Neural cell (in vitro differentiated cells): ENCODE results near the gene CDRT4. TPM values are rescaled to one million over a fixed set of nuclear protein-coding genes. Genes with fewer than 3 reads are reported as not detected.

Source experiments
- H2AFZ ChIP-seq: fragments of 200-600, 300-800 bp; sonication (generic), shearing (Covaris generic); 2 replicates; pipeline ENCODE4 v1.6.0; 2014; ENCODE audit warnings: low read depth, mild to moderate bottlenecking, antibody characterized with exemption, low read length, moderate library complexity
- H3F3A ChIP-seq: fragments of 200-600 bp; shearing (Covaris generic); 2 replicates; pipeline ENCODE4 v1.6.1; 2016; ENCODE audit warnings: mild to moderate bottlenecking, moderate library complexity, mixed read lengths, antibody characterized with exemption, low read length; ENCODE audit not compliant: insufficient read depth, poor library complexity, severe bottlenecking
- H3K27ac ChIP-seq: fragments of 200-600, 300-800 bp; sonication (generic), shearing (Covaris generic); 2 replicates; pipeline ENCODE4 v1.5.1; 2014; ENCODE audit warnings: mild to moderate bottlenecking, low read length, moderate library complexity
- H3K27me3 ChIP-seq: fragments of 300-800, 200-600 bp; sonication (generic), shearing (Covaris generic); 2 replicates; pipeline ENCODE4 v1.6.0; 2014; ENCODE audit warnings: mild to moderate bottlenecking, low read depth, low read length, moderate library complexity; ENCODE audit not compliant: insufficient read depth
- H3K36me3 ChIP-seq: fragments of 300-800, 200-600 bp; sonication (generic), shearing (Covaris generic); 2 replicates; pipeline ENCODE4 v1.5.1; 2014; ENCODE audit warnings: mild to moderate bottlenecking, antibody characterized with exemption, low read length, moderate library complexity; ENCODE audit not compliant: insufficient read depth
- H3K4me2 ChIP-seq: fragments of 300-800, 200-600 bp; sonication (generic), shearing (Covaris generic); 2 replicates; pipeline ENCODE4 v1.6.0; 2014; ENCODE audit warnings: mild to moderate bottlenecking, low read length
- H3K4me3 ChIP-seq: fragments of 300-800, 200-600 bp; sonication (generic), shearing (Covaris generic); 2 replicates; pipeline ENCODE4 v1.5.1; 2014; ENCODE audit warnings: mild to moderate bottlenecking, low read length, moderate library complexity
- H3K79me2 ChIP-seq: fragments of 200-600 bp; shearing (Covaris generic); replicated peaks from 2 replicates; pipeline ENCODE4 v1.6.0; 2014; ENCODE audit warnings: mild to moderate bottlenecking, low read length, moderate library complexity; ENCODE audit not compliant: insufficient read depth
- H3K9ac ChIP-seq: fragments of 300-800, 200-600 bp; sonication (generic), shearing (Covaris generic); 2 replicates; pipeline ENCODE4 v1.6.1; 2016; ENCODE audit warnings: mild to moderate bottlenecking, low read length, mixed read lengths
- H3K9me2 ChIP-seq: fragments of 200-600 bp; shearing (Covaris generic); 2 replicates; pipeline ENCODE4 v1.6.1; 2016; ENCODE audit warnings: mild to moderate bottlenecking, low read length, mixed read lengths; ENCODE audit not compliant: insufficient read depth
- H3K9me3 ChIP-seq: fragments of 200-600, 300-800 bp; sonication (generic), shearing (Covaris generic); 2 replicates; pipeline ENCODE4 v1.6.1; 2016; ENCODE audit warnings: mild to moderate bottlenecking, mixed run types, low read length, moderate library complexity, mixed read lengths
- H4K20me1 ChIP-seq: fragments of 200-600 bp; shearing (Covaris generic); 2 replicates; pipeline ENCODE4 v1.6.1; 2016; ENCODE audit warnings: mild to moderate bottlenecking, mixed run types; ENCODE audit not compliant: insufficient read depth
- EP300 ChIP-seq: fragments of 450-650 bp; conservative IDR thresholded peaks from 2 replicates; pipeline ENCODE4 v1.6.1; 2014; ENCODE audit warnings: antibody characterized with exemption, mild to moderate bottlenecking, moderate library complexity; ENCODE audit not compliant: poor library complexity, severe bottlenecking
- EZH2 ChIP-seq: fragments of 200-600, 300-800 bp; shearing (Covaris generic), sonication (generic); IDR thresholded peaks from 2 replicates; pipeline ENCODE4 v1.6.1; 2014; ENCODE audit warnings: antibody characterized with exemption, low read length, borderline replicate concordance, mild to moderate bottlenecking; ENCODE audit not compliant: insufficient read depth, poor library complexity, severe bottlenecking
- MXI1 ChIP-seq: fragments of 450-650 bp; conservative IDR thresholded peaks from 2 replicates; pipeline ENCODE4 v1.6.1; 2014; ENCODE audit warnings: antibody characterized with exemption, mild to moderate bottlenecking; ENCODE audit not compliant: poor library complexity, severe bottlenecking
- POLR2AphosphoS5 ChIP-seq: IDR thresholded peaks from 2 replicates; pipeline ENCODE4 v1.6.1; 2012
- RAD21 ChIP-seq: fragments of 450-650 bp; conservative IDR thresholded peaks from 2 replicates; pipeline ENCODE4 v1.6.1; 2014; ENCODE audit warnings: antibody characterized with exemption, mild to moderate bottlenecking, moderate library complexity
- SMC3 ChIP-seq: fragments of 450-650 bp; conservative IDR thresholded peaks from 2 replicates; pipeline ENCODE4 v1.6.1; 2014; ENCODE audit warnings: antibody characterized with exemption, mild to moderate bottlenecking, moderate library complexity; ENCODE audit not compliant: poor library complexity
- TAF1 ChIP-seq: IDR thresholded peaks from 2 replicates; pipeline ENCODE4 v1.6.1; 2012; ENCODE audit warnings: low read depth
- polyA plus RNA-seq: library from polyadenylated mRNA; depleted of rRNA; stranded (reverse); fragments of >200 nt; gene quantifications from 2 replicates; pipeline ENCODE4 v1.2.3, GENCODE V29; 2014
- TF ChIP-seq, protein P1 (sequence below): fragments of 450-650 bp; IDR thresholded peaks from 2 replicates; pipeline ENCODE4 v1.5.1; 2014; ENCODE audit warnings: antibody characterized with exemption, mild to moderate bottlenecking, moderate library complexity; ENCODE audit not compliant: poor library complexity, severe bottlenecking
- TF ChIP-seq, protein P2 (sequence below): IDR thresholded peaks from 2 replicates; pipeline ENCODE4 v1.6.1; 2012; ENCODE audit warnings: borderline replicate concordance

CDRT4 gene
- polyA plus RNA-seq, 1 donor from 2014 or later: 22.5 TPM

GRCh38 chr17:15418781-15419180 lies 48.6 kb downstream of the CDRT4 start:
- no peaks in the 10 kb centered on the region for H3K79me2 ChIP-seq

DNA sequence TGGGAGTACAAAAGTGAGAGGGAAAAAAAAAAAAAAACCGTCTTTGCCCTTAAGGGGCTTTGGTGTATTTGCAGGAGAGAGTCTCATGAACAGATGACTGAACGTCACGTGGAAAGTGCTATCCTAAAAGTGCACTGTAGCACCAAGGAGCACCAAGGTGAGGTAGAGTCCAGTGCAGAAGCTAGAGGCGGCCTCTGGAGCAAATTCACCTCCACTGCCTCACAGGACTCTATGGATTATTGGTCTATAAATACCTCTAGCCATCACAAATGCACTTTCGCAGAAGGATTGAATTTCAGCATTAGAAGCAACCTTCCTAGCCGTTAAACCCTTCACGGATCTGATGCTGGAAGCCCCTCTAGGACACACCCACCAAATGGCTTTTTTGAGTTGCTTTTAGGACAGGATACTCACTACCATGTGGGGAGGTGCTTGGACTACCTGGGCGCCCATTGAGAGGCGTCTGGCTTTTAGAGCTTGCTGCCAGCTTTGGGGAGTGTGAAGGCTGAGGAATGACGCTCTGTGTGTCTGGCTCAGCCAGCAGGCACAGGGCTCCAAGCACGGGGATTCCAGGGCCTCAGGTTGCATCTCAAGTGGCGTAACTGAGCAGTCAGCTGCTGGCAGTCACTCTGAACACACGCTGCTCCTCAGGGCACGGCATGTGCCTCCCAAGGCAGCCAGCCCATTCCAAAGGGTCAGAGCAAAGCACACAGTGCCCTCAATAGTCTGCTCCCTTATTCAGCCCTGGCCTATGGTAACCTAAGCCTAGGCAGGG lies 52.7 kb downstream of the CDRT4 start:
- TF ChIP-seq EZH2 (no peak), EP300 (no peak), MXI1 (no peak)
- TF ChIP-seq, protein P1, sequence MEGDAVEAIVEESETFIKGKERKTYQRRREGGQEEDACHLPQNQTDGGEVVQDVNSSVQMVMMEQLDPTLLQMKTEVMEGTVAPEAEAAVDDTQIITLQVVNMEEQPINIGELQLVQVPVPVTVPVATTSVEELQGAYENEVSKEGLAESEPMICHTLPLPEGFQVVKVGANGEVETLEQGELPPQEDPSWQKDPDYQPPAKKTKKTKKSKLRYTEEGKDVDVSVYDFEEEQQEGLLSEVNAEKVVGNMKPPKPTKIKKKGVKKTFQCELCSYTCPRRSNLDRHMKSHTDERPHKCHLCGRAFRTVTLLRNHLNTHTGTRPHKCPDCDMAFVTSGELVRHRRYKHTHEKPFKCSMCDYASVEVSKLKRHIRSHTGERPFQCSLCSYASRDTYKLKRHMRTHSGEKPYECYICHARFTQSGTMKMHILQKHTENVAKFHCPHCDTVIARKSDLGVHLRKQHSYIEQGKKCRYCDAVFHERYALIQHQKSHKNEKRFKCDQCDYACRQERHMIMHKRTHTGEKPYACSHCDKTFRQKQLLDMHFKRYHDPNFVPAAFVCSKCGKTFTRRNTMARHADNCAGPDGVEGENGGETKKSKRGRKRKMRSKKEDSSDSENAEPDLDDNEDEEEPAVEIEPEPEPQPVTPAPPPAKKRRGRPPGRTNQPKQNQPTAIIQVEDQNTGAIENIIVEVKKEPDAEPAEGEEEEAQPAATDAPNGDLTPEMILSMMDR: no peak
- H3K36me3 ChIP-seq: no peaks in the 10 kb centered on the region
- no peaks in the 10 kb centered on the region for H3K9me3 ChIP-seq
- H2AFZ ChIP-seq: no peak overlapping the region
- H3F3A ChIP-seq: no peaks in the 10 kb centered on the region
- no peak overlapping the region for H3K4me3 ChIP-seq
- H3K9me2 ChIP-seq: no peaks in the 10 kb centered on the region
- H3K79me2 ChIP-seq: no peaks in the 10 kb centered on the region
- H4K20me1 ChIP-seq: no peaks in the 10 kb centered on the region
- H3K27me3 ChIP-seq: no peaks in the 10 kb centered on the region
- H3K4me2 ChIP-seq: no peak overlapping the region
- no peak overlapping the region for H3K9ac ChIP-seq
- no peak overlapping the region for H3K27ac ChIP-seq

More at GRCh38 chr17:15418781-15419180, 48.6 kb downstream of the CDRT4 start:
- H4K20me1 ChIP-seq: no peaks in the 10 kb centered on the region
- H3K9me3 ChIP-seq: no peaks in the 10 kb centered on the region
- H3F3A ChIP-seq: no peaks in the 10 kb centered on the region
- H3K9ac ChIP-seq: no peak overlapping the region
- no peaks in the 10 kb centered on the region for H3K36me3 ChIP-seq
- no peaks in the 10 kb centered on the region for H3K9me2 ChIP-seq
- no peak overlapping the region for H3K27ac ChIP-seq
- no peak overlapping the region for H2AFZ ChIP-seq
- no peak overlapping the region for H3K4me3 ChIP-seq
- TF ChIP-seq SMC3 (no peak), RAD21 (no peak), POLR2AphosphoS5 (no peak), MXI1 (no peak), EP300 (no peak), TAF1 (no peak), EZH2 (no peak)
- TF ChIP-seq, protein P2, sequence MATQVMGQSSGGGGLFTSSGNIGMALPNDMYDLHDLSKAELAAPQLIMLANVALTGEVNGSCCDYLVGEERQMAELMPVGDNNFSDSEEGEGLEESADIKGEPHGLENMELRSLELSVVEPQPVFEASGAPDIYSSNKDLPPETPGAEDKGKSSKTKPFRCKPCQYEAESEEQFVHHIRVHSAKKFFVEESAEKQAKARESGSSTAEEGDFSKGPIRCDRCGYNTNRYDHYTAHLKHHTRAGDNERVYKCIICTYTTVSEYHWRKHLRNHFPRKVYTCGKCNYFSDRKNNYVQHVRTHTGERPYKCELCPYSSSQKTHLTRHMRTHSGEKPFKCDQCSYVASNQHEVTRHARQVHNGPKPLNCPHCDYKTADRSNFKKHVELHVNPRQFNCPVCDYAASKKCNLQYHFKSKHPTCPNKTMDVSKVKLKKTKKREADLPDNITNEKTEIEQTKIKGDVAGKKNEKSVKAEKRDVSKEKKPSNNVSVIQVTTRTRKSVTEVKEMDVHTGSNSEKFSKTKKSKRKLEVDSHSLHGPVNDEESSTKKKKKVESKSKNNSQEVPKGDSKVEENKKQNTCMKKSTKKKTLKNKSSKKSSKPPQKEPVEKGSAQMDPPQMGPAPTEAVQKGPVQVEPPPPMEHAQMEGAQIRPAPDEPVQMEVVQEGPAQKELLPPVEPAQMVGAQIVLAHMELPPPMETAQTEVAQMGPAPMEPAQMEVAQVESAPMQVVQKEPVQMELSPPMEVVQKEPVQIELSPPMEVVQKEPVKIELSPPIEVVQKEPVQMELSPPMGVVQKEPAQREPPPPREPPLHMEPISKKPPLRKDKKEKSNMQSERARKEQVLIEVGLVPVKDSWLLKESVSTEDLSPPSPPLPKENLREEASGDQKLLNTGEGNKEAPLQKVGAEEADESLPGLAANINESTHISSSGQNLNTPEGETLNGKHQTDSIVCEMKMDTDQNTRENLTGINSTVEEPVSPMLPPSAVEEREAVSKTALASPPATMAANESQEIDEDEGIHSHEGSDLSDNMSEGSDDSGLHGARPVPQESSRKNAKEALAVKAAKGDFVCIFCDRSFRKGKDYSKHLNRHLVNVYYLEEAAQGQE: no peak
- TF ChIP-seq, protein P1: no peak
- H3K4me2 ChIP-seq: no peak overlapping the region
- no peaks in the 10 kb centered on the region for H3K27me3 ChIP-seq
